LNCaP clone FGC (cell line): ENCODE results near the gene CFP.

Experiments used
- DNase-seq: peaks from one replicate; pipeline ENCODE4 v3.0.0-alpha.2; 2011; ENCODE audit warnings: low read depth
- H3K4me3 ChIP-seq: 2 replicates; pipeline ENCODE4 v1.5.1; 2011; ENCODE audit warnings: mild to moderate bottlenecking, low read depth, low read length, control low read depth
- CTCF ChIP-seq: IDR thresholded peaks from 2 replicates; pipeline ENCODE4 v1.5.1; 2012; ENCODE audit warnings: mild to moderate bottlenecking; ENCODE audit not compliant: control insufficient read depth, insufficient read depth; ENCODE audit errors: extremely low read depth

CFP gene

GRCh38 chrX:47590984-47591383 is 38.7 kb downstream of the CFP start:
- DNase-seq = no peak
- no peak for TF ChIP-seq CTCF
- H3K4me3 ChIP-seq = no peak overlapping the region

DNA sequence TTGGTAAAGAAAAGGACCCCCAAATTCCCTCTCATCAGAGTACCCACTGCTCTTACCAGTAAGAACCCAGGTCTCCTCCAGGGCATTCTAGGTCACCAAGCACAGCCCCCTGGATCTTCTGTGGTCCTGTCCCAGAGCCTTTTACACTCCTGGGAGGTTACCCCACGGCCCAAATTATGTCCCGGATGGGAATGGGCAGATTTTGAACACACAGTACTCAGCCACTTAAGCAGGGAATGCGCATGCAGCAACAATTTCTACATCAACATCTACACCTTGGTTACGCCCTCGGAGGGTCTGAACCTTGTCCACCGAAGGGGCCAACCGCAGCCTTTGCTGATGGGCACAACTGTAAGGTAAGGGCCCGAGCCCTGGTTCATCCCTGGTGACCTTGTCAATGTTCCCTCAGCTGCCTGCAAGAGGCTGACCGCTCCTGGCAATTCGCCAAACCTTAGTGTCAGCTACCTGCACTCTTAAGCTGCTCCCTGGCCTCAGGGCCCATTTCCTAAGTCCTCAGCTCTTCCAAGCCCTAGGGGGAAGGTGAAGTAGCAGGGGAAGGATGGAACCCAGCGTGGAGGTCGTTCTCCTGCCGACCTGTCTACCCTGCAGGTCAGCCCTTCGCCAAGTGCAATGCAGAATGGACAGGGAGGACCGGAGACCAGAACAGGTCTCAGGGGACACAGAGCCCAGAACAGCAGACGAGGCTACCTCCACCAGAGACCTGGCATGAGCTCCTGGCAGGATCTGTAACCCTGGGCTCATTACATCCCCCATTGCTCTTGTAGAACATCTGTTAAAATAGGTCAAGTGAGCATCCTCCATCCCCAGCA is 41.6 kb downstream of the CFP start:
- DNase-seq = no peak
- no peak for TF ChIP-seq CTCF

DNA sequence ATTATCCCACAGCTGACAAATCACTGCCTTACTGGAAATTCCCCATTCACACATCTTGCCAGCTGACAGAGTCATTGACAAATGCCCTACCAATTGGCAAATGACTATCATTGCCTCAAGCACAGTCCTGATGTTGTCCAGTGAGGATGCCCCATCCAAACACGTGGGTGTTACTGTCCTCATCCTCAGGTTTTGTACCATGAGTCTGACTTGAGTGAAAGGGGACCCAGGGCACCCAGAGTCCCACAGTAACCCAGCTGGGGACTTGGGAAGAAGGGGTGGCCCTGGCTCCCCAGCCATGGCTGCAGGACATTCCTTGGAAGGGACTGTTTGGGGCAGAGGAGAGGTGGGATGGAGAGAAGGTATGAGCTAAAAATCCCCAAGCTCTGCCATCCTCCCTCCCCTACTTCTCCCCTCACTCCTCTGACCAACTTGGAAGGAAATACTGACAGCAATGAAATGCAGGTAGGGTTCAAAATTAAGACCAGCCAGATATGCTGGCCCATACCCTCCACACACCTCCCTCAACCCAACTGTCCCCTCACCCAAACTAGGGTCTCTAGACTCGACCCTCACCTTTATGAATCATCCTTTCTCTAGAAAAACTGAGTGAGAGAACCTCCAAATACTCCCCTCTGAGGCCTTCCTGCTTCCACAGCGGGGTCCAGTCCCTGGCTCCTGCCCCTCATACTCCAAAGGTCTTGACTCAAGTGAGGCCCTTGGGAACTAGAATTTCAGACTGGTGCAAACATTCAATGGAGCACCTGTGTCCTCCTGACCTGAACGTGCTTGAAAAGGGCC is 42.4 kb downstream of the CFP start:
- no peak for TF ChIP-seq CTCF
- no peak overlapping the region for H3K4me3 ChIP-seq
- DNase-seq = no peak

More for the DNA sequence above, 41.6 kb downstream of the CFP start:
- H3K4me3 ChIP-seq = no peak overlapping the region

- TF ChIP-seq CTCF = no peak
- no peak overlapping the region for H3K4me3 ChIP-seq
- DNase-seq = no peak
Observed at GRCh38 chrX:47586043-47586787, 43.5 kb downstream of the CFP start.

- no peak for DNase-seq
- TF ChIP-seq CTCF = no peak
- no peak overlapping the region for H3K4me3 ChIP-seq
Observed at GRCh38 chrX:47585273-47585672, 44.5 kb downstream of the CFP start.

- no peak overlapping the region for H3K4me3 ChIP-seq
- TF ChIP-seq CTCF = no peak
- DNase-seq = no peak
Observed at GRCh38 chrX:47584714-47585113, 45.0 kb downstream of the CFP start.
